ENCODE data around the gene SCNN1G. TPM values are rescaled to one million over a fixed set of nuclear protein-coding genes. Genes with fewer than 3 reads are reported as not detected.

Gene SCNN1G
- total and polyA plus RNA-seq, 2 donors (not counting 3 experiments of a cell fraction or from before 2014, with no cell fraction given), result not detected

- BruUV-seq (replicated peaks), result no TSS peak
- Histone ChIP-seq H3K4me1 (ENCODE audit: control insufficient read depth, extremely low read depth, insufficient read depth, low read length) (no peaks in the 10 kb centered on the region), H3K9me1 (replicated peaks; ENCODE audit: control insufficient read depth, extremely low read depth, insufficient read depth, low read length) (no peaks in the 10 kb centered on the region), H3K79me2 (ENCODE audit: control insufficient read depth, insufficient read depth, low read length) (no peaks in the 10 kb centered on the region), H3K27ac (ENCODE audit: insufficient read depth, low read depth, low read length) (no peak overlapping the region), H3K27me3 (ENCODE audit: control insufficient read depth in 2 of 2, insufficient read depth in 2 of 2, low read length in 2 of 2) (no peaks in the 10 kb centered on the region), H2AFZ (ENCODE audit: low read depth, low read length) (no peak overlapping the region), H3K9ac (replicated peaks; ENCODE audit: extremely low read depth, insufficient read depth, low read length) (no peak overlapping the region), H4K20me1 (replicated peaks; ENCODE audit: control insufficient read depth, extremely low read depth, insufficient read depth, low read length) (no peaks in the 10 kb centered on the region), H3K9me3 (replicated peaks; ENCODE audit: control insufficient read depth, insufficient read depth, low read length) (no peaks in the 10 kb centered on the region), H3K36me3 (ENCODE audit: control insufficient read depth in 2 of 2, extremely low read depth in 1 of 2, insufficient read depth in 2 of 2, low read length in 2 of 2) (no peaks in the 10 kb centered on the region), H3K4me2 (ENCODE audit: insufficient read depth, low read length) (no peak overlapping the region), H3K4me3 (replicated peaks in 1 of 3; ENCODE audit: insufficient read depth in 1 of 3, low read depth in 1 of 3, low read length in 3 of 3) (no peak overlapping the region)
- no peak for DNase-seq (ENCODE audit: low read depth, low spot score)
- ChIA-PET POLR2A (no interaction called here), CTCF (no interaction called here)
- TF ChIP-seq POLR2A (IDR thresholded peaks at IDR 0.05; ENCODE audit: low read depth, low read length) (no peak), MYC (IDR thresholded peaks at IDR 0.05; ENCODE audit: low read depth, low read length) (no peak), MAX (IDR thresholded peaks at IDR 0.05; ENCODE audit: insufficient read depth, insufficient read length) (no peak), EZH2 (IDR thresholded peaks at IDR 0.05; ENCODE audit: borderline replicate concordance, low read depth, low read length, severe bottlenecking) (no peak), JUN (IDR thresholded peaks at IDR 0.05; ENCODE audit: borderline replicate concordance, insufficient read depth, insufficient read length, low read depth) (no peak), FOS (IDR thresholded peaks at IDR 0.05; ENCODE audit: borderline replicate concordance, insufficient read depth, low read length) (no peak), GATA2 (IDR thresholded peaks at IDR 0.05; ENCODE audit: insufficient read depth, insufficient read length, low read depth, low read length) (no peak), POLR2AphosphoS5 (IDR thresholded peaks at IDR 0.05; ENCODE audit: insufficient read depth, low read depth, low read length) (no peak)
- TF ChIP-seq, protein P1, sequence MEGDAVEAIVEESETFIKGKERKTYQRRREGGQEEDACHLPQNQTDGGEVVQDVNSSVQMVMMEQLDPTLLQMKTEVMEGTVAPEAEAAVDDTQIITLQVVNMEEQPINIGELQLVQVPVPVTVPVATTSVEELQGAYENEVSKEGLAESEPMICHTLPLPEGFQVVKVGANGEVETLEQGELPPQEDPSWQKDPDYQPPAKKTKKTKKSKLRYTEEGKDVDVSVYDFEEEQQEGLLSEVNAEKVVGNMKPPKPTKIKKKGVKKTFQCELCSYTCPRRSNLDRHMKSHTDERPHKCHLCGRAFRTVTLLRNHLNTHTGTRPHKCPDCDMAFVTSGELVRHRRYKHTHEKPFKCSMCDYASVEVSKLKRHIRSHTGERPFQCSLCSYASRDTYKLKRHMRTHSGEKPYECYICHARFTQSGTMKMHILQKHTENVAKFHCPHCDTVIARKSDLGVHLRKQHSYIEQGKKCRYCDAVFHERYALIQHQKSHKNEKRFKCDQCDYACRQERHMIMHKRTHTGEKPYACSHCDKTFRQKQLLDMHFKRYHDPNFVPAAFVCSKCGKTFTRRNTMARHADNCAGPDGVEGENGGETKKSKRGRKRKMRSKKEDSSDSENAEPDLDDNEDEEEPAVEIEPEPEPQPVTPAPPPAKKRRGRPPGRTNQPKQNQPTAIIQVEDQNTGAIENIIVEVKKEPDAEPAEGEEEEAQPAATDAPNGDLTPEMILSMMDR (IDR thresholded peaks at IDR 0.05; ENCODE audit: extremely low read depth in 1 of 2, insufficient read depth in 1 of 2, low read depth in 1 of 2, low read length in 2 of 2), result no peak
- no peak for FAIRE-seq
- dilution Hi-C loops (cut with MboI; ENCODE audit: extremely low pct_ligation_motif_present, low sequenced_read_pairs), result no loop called here
- intact Hi-C loops (cut with micrococcal nuclease), result no loop called here
Observed at GRCh38 chr16:23240994-23241393, 58.4 kb downstream of the SCNN1G start.
